HG03521 (cell line): Measurements from ENCODE around the gene ZRANB1.

ENCODE experiments used
- ATAC-seq: cut with Tn5 transposase; IDR thresholded peaks from one replicate; pipeline ENCODE4 v1.9.1; 2021; ENCODE audit warnings: mild to moderate bottlenecking, moderate library complexity; ENCODE audit not compliant: unreplicated experiment

Gene ZRANB1

GRCh38 chr10:124918906-124919305 is 23.0 kb upstream of the ZRANB1 start:
- ATAC-seq = no peak

- ATAC-seq = no peak
These were observed 20.7 kb upstream of the ZRANB1 start for GRCh38 chr10:124921261-124921660.

GRCh38 chr10:124923684-124924083 is 18.2 kb upstream of the ZRANB1 start:
- ATAC-seq = no peak

- no peak for ATAC-seq
These were observed 15.4 kb upstream of the ZRANB1 start for GRCh38 chr10:124926548-124926947.

- ATAC-seq = no peak
These were observed 13.8 kb upstream of the ZRANB1 start for GRCh38 chr10:124928087-124928486.

GRCh38 chr10:124928545-124928944 is 13.4 kb upstream of the ZRANB1 start:
- no peak for ATAC-seq

GRCh38 chr10:124935946-124936345 is 6.0 kb upstream of the ZRANB1 start:
- ATAC-seq = no peak

- ATAC-seq = no peak
These were observed 5.1 kb upstream of the ZRANB1 start for GRCh38 chr10:124936813-124937212.

- no peak for ATAC-seq
These were observed 2.6 kb upstream of the ZRANB1 start for GRCh38 chr10:124939290-124939689.

- no peak for ATAC-seq
These were observed 620 bp downstream of the ZRANB1 start for GRCh38 chr10:124942317-124943169.

GRCh38 chr10:124943301-124944092 is 1.6 kb downstream of the ZRANB1 start:
- ATAC-seq = no peak

GRCh38 chr10:124944982-124945381 is 3.1 kb downstream of the ZRANB1 start:
- no peak for ATAC-seq

- no peak for ATAC-seq
These were observed 5.0 kb downstream of the ZRANB1 start for GRCh38 chr10:124946945-124947344.

GRCh38 chr10:124949543-124949942 is 7.6 kb downstream of the ZRANB1 start:
- no peak for ATAC-seq

GRCh38 chr10:124952123-124952522 is 10.2 kb downstream of the ZRANB1 start:
- no peak for ATAC-seq

- ATAC-seq = no peak
These were observed 11.5 kb downstream of the ZRANB1 start for GRCh38 chr10:124953421-124953820.

- no peak for ATAC-seq
These were observed 13.3 kb downstream of the ZRANB1 start for GRCh38 chr10:124955243-124955642.

- no peak for ATAC-seq
These were observed 13.9 kb downstream of the ZRANB1 start for GRCh38 chr10:124955868-124956267.

- no peak for ATAC-seq
These were observed 14.8 kb downstream of the ZRANB1 start for GRCh38 chr10:124956764-124957163.

GRCh38 chr10:124957404-124957947 is 15.6 kb downstream of the ZRANB1 start:
- no peak for ATAC-seq

GRCh38 chr10:124959564-124959963 is 17.6 kb downstream of the ZRANB1 start:
- no peak for ATAC-seq

- no peak for ATAC-seq
These were observed 19.3 kb downstream of the ZRANB1 start for GRCh38 chr10:124961248-124961570.
